GM19438 (cell line): ENCODE data around the gene ITGA8.
"Not testable (repeated sequence)": the region's sequence is repeated elsewhere in the genome, so short reads cannot be mapped to it uniquely, and the experiment has no call there.

Experiments
- ATAC-seq: cut with Tn5 transposase; IDR thresholded peaks from one replicate; pipeline ENCODE4 v1.9.1; 2021; ENCODE audit warnings: low read depth; ENCODE audit not compliant: unreplicated experiment

Gene ITGA8

DNA sequence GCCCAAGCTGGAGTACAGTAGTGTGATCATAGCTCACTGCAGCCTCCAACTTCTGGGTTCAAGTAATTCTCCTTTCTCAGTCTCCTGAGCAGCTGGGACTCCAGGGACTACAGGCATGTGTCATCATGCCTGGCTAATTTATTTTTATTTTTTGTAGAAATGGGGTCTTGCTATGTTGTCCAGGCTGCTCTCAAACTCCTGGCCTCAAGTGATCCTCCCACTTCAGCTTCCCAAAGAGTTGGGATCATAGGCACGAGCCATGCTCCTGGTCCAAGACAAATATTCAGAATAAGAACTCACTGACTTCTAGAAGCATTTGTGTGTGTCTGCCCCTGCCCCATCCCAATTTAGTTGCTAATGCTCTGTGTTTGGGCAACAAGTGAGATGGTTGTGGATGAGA is 151.8 kb downstream of the ITGA8 start:
- no peak for ATAC-seq

DNA sequence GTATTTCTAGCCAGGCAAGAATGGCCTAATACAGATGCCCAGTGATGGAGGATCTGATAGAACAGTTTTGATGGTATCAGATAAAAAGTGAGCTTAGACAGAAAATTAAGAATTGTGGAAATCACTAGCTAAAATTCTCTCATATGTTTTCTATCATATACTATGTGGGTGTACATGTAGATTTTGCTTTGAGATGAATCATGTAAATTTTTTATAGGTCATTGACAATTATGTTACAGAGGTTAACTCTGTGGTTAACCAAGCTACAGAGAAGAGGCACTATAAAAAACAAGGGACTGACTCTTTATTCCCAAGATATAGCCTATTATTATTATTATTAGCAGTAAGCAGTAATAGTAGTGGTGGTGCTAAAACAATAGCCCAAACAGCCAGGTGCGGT is 156.5 kb downstream of the ITGA8 start:
- no peak for ATAC-seq

DNA sequence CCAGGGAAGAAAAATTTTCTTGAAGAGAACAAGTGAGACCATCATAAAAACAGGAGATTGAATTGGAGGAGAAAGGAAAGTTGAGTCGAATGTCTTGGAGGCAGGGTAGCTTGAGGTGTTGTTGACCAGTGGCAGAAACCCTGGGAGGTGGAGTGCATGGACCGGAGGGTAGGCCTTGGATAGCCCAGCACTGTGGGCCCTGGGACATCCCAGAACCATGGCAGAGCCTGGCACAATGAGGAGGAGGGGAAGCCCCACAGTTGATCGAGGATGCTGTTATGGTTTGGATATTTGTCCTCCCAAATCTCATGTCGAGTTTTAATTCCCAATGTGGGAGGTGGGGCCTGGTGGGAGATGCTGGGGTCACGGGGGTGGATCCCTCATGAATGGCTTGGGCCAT is 157.1 kb downstream of the ITGA8 start:
- no peak for ATAC-seq

DNA sequence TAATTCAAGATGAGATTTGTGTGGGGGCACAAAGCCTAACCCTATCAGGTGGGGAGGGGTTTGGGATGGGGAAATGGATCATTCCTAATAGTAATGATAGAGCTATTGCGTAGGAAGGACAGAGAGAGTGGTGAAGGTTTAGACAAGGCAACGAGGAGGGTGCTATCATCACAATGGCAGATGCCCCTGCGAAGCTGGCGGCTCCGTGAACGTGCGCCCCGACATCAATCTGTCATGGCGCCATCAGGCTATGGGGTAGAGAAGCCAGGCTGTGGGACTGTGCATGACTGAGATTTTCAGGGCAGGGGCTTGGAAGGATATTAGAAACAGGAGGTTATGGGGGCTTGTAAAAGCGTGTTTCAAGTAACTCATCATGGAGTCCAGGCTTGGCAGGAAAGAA is 157.6 kb downstream of the ITGA8 start:
- no peak for ATAC-seq

DNA sequence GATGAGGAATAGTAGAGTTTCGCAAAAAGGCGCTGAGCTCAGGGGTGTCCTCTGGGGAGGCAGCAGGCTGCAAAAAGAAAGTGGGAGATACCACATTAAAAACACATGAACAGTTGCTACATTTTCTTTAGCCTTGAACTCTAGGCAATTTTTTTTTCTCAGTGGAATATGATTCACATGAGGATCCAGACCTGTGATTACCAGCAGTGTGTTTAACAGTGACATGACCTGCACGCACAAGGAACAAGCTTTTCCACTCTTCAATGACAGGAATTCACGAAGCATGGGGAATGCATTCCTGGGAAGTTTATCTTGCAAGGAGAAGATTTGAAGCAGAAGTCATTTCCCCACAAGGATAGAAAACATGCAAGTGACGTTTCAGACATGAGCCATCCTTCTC is 161.6 kb downstream of the ITGA8 start:
- ATAC-seq, result no peak

DNA sequence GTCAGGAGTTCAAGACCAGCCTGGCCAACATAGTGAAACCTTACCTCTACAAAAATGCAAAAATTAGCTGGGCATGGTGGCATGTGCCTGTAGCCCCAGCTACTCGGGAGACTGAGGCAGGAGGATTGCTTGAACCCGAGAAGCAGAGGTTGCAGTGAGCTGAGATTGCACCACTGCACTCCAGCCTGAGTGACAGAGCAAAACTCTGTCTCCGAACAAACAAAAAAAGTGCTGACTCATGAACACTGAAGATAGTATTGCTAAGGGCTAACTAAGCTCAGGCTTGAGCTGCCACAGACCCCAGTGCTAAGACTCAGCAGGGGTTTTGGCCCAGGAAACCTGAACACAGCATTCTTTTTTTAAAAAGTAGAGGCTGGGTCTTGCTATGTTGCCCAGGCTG is 162.6 kb downstream of the ITGA8 start:
- not testable (repeated sequence) for ATAC-seq

DNA sequence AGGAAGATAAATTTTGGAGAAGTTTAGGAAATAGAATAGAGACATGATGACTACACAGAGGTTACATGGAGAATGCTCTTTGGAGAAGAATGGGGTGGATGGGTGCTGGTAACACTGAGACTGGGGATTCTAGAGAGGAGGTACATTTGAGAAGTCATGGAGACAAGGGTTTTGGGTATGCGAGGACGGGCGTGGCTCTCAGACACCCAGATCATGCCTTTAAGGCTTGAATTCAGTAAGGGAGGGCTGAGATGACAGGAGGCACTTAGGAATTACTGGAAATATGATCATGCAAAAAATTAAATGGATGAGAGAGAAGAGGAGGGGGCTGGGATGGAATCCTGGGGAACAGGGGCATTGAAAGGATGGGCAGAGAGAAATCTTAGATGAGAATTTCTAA is 168.8 kb downstream of the ITGA8 start:
- no peak for ATAC-seq

DNA sequence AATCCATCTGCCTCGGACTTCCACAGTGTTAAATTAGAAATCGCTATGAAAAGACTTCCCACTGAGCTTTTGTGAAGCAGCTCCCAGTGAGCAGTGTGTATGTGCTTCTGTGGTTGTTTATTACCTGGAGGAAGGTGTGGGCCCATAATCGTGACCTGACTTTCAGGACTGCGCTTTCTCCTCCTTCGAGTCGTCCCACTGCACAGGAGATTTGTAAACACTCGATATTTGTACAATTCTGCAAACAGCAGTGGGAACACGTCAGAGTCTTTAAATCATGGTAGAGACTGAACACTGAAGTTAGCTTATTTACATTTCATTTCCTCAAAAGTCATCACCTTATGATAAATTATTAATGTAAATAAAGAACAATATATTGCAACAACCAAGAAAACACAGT is 171.4 kb downstream of the ITGA8 start:
- no peak for ATAC-seq

DNA sequence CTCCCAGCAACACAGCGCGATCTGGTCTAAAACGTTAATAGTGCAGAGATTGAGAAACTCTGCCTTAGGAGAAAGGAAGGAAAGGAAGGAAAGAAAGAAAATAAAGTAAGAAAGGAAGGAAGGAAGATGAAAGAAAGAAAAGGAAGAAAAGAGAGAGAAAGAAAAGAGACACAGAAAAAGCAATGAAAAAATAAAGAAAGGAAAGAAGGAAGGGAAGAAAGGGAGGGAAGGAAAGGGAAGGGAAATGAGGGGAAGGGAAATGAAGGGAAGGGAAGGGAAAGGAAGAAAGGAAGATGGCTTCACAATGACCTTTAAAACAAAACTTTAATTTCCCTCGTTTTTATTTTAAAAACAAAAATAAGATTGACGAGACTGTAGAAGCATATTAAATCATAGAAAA is 173.1 kb downstream of the ITGA8 start:
- ATAC-seq, result no peak

DNA sequence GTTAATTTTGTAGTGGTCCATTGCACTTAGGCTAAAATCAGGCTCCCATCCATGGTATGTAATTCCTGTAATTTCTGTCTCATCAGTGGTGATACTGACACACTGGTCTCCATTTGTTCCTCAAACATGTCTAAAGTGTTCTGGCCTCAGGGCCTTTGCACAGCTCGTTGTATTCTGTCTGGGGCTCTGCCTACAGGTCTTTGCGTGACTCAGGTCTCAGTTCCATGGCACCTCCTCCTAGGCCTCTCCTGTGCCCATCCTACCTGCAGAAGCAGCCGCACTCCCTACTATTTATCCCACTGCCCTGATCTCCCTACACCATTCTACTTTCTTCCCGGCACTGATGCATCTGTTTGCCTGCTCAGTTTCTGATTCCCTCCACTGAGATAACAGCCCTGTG is 173.8 kb downstream of the ITGA8 start:
- no peak for ATAC-seq

DNA sequence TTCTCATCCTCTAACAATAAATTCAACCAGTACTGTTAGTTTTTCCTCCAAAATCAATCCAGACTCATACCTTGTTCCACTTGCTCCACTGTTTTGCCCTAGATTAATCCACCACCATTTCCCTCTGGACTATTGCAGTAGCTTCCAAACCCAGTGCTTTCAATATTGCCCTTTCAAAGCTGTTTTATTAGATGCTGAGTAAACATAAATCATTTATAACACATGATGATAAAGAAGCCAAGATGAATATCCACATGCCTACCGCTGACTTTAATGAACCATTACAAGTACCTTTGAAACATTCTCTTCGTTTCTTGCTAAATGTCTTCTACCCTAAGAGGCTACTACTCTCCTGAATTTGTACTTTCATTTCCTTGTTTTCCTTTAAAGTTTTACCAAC is 174.5 kb downstream of the ITGA8 start:
- ATAC-seq, result no peak

DNA sequence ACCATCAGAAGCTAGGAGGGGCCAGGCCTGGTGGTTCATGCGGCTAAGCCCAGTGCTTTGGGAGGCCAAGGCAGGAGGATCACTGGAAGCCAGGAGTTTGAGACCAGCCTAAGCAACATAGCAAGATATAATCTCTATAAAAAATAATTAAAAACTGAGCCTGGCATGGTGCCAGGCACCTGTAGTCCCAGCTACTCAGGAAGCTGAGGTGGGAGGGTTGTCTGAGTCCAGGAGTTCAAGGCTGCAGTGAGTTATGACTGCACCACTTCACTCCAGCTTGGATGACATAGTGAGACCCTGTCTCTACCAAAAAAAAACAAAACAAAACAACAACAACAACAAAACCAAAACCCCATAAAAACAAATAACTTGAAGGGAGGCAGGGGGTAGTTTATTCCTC is 175.7 kb downstream of the ITGA8 start:
- no peak for ATAC-seq

DNA sequence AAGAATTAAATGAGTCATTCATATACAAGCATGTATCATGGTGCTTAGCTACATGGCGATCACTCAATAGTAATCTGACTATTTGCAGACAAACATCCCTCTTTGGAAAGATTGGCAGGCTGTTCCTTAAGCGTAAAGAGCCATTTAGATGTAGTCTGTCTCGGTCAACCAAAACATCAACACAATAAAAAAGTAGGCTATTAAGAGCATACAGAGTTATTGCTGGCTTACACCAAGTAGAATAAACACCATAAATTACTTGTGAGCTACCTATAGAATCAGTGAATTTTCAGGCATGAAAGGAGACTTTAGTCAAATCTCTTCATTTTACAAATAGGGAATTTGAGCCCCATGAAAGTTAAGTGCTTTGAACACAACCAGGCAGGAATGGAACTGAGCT is 176.9 kb downstream of the ITGA8 start:
- ATAC-seq, result no peak

DNA sequence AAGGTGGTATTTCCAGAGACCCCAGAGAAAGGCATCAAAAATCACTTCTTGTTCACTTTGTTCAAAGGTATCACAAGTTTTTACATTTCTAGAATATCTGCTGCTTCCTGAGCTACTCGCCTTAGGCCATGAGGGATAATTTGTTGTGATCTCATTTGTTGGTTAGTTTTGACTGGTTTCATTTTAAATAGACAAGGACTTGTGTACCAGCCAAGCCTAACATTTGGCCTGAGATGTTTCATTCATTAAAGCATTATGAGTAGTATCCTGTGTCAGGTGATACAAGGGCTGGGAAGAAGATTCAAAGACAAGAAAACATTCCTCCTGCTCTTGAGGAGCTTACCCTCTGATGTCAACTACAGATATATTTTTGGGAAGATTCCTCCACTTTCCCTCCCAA is 178.3 kb downstream of the ITGA8 start:
- no peak for ATAC-seq

DNA sequence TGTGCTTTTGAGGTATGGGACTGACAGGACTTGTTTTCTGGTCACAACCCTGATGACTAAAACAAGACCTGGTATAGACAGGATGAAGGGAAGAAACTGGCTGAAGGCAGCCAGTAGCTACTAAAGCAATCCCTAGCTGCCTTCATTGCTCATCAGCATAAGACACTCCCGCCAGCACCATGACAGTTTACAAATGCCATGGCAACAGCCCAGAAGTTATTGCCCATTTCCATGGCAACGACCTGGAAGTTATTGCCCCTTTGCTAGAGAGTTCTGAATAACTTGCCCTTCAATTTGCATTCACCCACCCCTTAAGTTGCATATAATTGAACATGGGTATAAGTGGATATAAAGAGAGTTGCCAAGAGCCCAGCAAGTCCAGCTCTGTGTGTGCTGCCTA is 179.0 kb downstream of the ITGA8 start:
- ATAC-seq, result no peak

DNA sequence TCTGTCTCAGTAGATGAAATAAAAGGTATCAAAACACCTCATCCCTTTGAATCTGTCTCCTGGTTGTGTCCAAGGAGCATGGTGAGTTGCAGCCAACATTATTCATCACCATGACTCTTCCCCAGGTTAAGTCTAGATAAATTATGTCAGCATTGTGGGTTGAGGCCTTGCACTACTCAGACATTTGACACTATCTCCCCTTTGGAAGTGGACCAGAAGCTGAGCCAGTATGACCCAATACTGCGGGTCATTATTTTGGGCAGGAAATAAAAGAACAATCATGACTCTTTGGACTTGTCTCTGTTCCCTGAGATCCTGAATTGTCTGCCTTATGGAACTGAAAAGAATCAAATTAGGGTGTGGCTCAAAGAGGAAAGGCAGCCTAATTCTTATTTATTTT is 180.5 kb downstream of the ITGA8 start:
- ATAC-seq, result no peak

DNA sequence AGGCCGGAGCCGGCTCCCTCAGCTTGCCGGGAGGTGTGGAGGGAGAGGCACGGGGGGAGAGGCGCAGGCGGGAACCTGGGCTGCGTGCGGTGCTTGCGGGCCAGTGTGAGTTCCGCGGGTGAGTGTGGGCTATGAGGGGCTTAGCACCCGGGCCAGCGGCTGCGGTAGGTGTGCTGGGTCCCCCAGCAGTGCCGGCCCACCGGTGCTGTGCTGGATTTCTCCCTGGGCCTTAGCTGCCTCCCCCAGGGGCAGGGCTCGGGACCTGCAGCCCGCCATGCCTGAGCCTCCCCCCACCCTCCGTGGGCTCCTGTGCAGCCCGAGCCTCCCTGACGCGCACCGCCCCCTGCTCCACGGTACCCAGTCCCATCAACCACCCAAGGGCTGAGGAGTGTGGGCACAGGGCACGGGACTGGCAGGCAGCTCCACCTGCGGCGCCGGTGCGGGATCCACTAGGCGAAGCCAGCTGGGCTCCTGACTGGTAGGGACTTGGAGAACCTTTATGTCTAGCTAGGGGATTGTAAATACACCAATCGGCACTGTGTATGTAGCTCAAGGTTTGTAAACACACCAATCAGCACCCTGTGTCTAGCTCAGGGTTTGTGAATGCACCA is 184.7 kb downstream of the ITGA8 start:
- ATAC-seq, result not testable (repeated sequence)

DNA sequence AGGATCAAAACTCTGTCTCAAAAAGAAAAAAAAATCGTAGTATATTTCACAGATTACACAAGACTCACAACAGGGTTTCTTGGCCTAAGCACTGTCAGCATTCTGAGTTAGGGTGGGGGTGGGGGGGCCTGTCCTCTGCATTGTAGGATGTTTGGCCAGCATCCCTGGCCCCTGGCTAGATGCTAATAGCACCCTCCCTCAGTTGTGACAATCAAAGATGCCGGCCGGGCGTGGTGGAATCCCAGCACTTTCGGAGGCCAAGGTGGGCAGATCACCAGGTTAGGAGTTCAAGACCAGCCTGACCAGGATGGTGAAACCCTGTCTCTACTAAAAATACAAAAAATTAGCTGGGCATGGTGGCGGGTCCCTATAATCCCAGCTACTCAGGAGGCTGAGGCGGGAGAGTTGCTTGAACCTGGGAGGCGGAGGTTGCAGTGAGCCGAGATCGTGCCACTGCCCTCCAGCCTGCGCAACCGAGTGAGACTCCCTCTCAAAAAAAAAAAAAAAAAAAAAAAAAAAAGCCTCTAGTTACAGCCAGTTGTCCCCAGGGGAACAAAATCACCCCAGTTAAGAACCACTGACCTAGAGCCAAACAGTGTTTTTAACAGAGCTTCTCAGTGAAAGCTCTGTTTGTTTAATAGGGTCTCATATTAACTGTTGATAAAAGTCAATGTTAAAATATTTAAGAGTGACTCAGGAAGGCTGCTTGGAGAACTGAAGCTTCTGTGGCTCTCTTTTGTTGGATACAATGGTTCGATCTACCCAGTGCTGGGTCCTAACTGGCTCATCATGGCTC is 187.6 kb downstream of the ITGA8 start:
- no peak for ATAC-seq

DNA sequence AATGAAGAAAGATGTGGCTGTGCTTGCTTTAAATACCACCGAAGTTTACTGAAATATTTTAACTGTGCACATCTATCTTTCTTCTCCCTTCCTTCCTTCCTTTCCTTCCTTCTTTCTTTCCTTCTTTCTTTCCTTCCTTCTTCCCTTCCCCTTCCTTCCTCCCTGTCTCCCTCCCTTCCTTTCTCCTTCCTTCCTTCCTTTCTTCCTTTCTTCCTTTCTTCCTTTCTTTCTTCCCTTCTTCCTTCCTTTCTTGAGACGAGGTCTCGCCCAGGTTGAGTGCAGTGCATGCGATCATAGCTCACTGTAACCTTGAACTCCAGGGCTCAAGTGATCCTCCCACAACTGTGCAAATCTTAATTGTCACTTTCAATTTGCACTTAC is 190.9 kb downstream of the ITGA8 start:
- no peak for ATAC-seq

DNA sequence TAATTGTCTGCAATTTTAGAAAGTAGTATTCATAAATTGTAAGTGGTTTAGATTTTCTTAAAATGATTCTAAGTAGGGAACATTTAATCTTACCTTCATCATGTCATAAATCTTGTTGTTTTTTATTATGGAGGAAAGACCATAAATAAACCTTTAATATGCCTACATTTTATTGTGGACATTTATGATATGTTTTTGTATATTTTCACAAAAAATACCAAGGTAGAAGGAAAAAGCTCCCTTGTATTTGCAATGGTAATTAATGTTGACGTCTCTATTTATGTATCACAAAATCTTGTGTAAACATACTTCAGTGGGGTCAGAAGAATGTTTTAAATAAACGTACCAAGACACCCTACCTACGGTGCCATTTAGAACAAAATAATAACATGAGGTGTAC is 193.0 kb downstream of the ITGA8 start:
- ATAC-seq, result no peak

DNA sequence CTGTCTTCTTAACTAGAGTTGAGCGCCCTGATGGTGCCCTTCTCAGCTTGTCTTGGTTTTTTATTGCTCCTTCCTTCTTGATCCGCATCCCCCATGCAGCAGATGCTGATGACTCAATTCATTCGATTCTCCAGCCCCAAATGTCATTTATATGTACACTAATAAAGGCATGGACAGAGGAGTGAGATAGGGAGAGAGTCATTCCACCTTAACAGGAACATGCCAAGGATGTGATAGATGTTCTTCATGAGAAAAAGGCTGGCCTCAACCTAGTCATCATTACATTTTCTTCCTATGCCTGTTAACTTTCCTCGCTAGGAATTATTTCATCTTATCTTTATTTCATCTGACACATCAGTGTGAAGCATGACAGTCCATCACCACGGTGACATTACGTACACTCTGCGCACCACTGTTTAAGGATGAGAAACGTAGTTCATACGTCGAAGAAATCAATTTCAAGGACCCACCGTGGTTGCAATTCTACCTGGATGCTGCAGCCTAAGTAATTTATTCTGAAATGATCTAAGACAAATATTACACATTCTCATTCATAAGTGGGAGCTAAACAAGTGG is 198.3 kb downstream of the ITGA8 start:
- ATAC-seq, result no peak

DNA sequence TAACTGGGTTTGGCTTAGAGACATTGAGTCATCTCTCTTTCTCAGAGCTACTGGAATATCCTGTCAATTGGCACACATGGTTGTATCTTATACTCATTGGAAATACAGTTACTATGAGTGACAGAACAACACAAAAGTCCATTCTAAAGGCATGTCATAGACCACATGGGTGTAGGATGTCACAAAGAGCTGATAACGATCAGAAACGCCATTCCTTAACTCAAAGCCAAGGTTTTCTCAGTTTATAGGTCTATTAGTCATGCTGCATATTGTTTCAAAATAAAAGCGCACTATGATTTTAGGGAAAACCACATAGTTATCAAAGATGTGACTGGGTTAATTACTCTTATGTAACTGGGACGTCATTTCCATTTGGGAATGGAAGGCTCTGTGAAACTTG is 201.5 kb downstream of the ITGA8 start:
- ATAC-seq, result no peak
